ENCODE results near the gene ARPC5L. TPM values are rescaled to one million over a fixed set of nuclear protein-coding genes. Genes with fewer than 3 reads are reported as not detected.

The ARPC5L gene
- total RNA-seq, 4 donors from 2014 or later: 34.8 to 45.5 (median 42.3) TPM

- TF ChIP-seq POLR2A (IDR thresholded peaks at IDR 0.05): no peak
- no peak for TF ChIP-seq CTCF (IDR thresholded peaks at IDR 0.05)
- intact Hi-C loops (cut with DNase I; ENCODE audit: low total_unique reads): no loop called here
- 48 to 52% methylated on average over 10 of the region's 10 CpGs for WGBS, 2 donors
- H3K4me3 ChIP-seq (ENCODE audit: low read depth, poor library complexity, severe bottlenecking): no peak overlapping the region
- DNase-seq (ENCODE audit: low spot score in 2 of 2): no peak
These were observed 1.9 kb upstream of the ARPC5L start for GRCh38 chr9:124859803-124860581.

GRCh38 chr9:124860582-124861341 is 1.2 kb upstream of the ARPC5L start:
- no peak for TF ChIP-seq POLR2A (IDR thresholded peaks at IDR 0.05)
- no peak for TF ChIP-seq CTCF (IDR thresholded peaks at IDR 0.05)
- WGBS, 2 donors: 9 to 19% methylated on average over 6 to 12 of the region's 12 CpGs
- peak overlapping the region; percentile 54 for H3K4me3 ChIP-seq (ENCODE audit: low read depth, poor library complexity, severe bottlenecking)
- intact Hi-C loops (cut with DNase I; ENCODE audit: low total_unique reads): no loop called here
- no peak for DNase-seq (ENCODE audit: low spot score in 2 of 2)

- DNase-seq (ENCODE audit: low spot score in 2 of 2): peak in 1 of 2 donors; percentile 54
- 37 to 40% methylated on average over 7 of the region's 7 CpGs for WGBS, 2 donors
- no peak overlapping the region for H3K4me3 ChIP-seq (ENCODE audit: low read depth, poor library complexity, severe bottlenecking)
These were observed 1.5 kb downstream of the ARPC5L start for GRCh38 chr9:124863371-124863871.

GRCh38 chr9:124868511-124869465 is 6.9 kb downstream of the ARPC5L start:
- DNase-seq (ENCODE audit: low spot score in 2 of 2): peak; percentile 68 to 96
- intact Hi-C loops (cut with DNase I; ENCODE audit: low total_unique reads): no loop called here
- TF ChIP-seq POLR2A (IDR thresholded peaks at IDR 0.05): peak in 1 of 2 donors; percentile 78
- no peak for TF ChIP-seq CTCF (IDR thresholded peaks at IDR 0.05)
- 0 to 1% methylated on average over 42 to 47 of the region's 101 CpGs for WGBS, 2 donors
- peak overlapping the region; percentile 94 for H3K4me3 ChIP-seq (ENCODE audit: low read depth, poor library complexity, severe bottlenecking)

More at GRCh38 chr9:124863371-124863871, 1.5 kb downstream of the ARPC5L start:
- intact Hi-C loops (cut with DNase I; ENCODE audit: low total_unique reads): no loop called here
- TF ChIP-seq CTCF (IDR thresholded peaks at IDR 0.05) (no peak), POLR2A (IDR thresholded peaks at IDR 0.05) (no peak)

- peak in 1 of 2 donors; percentile 91 for DNase-seq (ENCODE audit: low spot score in 2 of 2)
- TF ChIP-seq CTCF (IDR thresholded peaks at IDR 0.05): no peak
- no peak for TF ChIP-seq POLR2A (IDR thresholded peaks at IDR 0.05)
- peak overlapping the region; percentile 94 for H3K4me3 ChIP-seq (ENCODE audit: low read depth, poor library complexity, severe bottlenecking)
- 0 to 1% methylated on average over 36 to 39 of the region's 41 CpGs for WGBS, 2 donors
- intact Hi-C loops (cut with DNase I; ENCODE audit: low total_unique reads): no loop called here
These were observed 7.6 kb downstream of the ARPC5L start for GRCh38 chr9:124869466-124869985.
